ENCODE measurements around the gene ANKRD16.
"Not testable (repeated sequence)": the region's sequence is repeated elsewhere in the genome, so short reads cannot be mapped to it uniquely, and the experiment has no call there.

Gene ANKRD16

DNA sequence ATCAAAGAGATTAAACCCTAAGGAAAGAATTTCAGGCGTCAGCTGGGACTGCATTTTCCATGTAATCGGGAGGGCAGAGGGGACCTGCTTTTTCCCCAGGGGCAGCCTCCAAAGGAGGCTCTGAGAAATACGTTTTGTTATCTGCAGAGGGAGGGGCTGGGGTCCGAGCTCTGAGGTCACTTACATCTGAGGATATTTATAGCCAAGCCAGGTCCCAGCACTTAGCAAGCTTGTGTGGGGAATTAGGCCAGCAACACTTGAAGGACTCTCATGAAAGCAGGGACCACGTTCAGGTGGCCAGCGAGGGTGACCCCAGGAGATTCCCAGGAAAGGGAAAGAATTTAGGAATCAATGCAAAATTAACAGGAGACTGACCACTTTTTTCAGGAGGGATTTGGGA, 55.9 kb downstream of the ANKRD16 start:
- no peak for DNase-seq (ENCODE audit: low read depth)

GRCh38 chr10:5832946-5833345, 56.7 kb downstream of the ANKRD16 start:
- no peak for DNase-seq (ENCODE audit: low read depth)

- no peak for DNase-seq (ENCODE audit: low read depth)
These were observed 58.3 kb downstream of the ANKRD16 start for GRCh38 chr10:5831446-5831782.

- DNase-seq (ENCODE audit: low read depth) = no peak
These were observed 58.9 kb downstream of the ANKRD16 start for GRCh38 chr10:5830629-5831445.

DNA sequence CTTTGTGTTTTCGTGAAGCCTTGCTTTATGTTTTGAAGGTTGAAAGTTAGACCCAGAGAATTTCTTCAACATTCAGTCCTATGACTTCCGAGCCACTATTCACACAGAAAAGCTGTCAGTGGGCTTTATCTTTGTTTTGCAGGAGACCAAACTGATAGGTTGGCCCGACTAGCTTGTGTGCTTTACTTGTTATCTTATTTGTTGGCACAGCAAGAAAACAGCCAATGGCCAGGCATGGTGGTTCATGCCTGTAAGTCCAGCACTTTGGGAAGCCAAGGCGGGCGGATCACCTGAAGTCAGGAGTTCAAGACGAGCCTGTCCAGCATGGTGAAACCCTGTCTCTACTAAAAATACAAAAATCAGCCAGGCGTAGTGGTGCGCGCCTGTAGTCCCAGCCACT, 60.4 kb downstream of the ANKRD16 start:
- DNase-seq (ENCODE audit: low read depth) = no peak

DNA sequence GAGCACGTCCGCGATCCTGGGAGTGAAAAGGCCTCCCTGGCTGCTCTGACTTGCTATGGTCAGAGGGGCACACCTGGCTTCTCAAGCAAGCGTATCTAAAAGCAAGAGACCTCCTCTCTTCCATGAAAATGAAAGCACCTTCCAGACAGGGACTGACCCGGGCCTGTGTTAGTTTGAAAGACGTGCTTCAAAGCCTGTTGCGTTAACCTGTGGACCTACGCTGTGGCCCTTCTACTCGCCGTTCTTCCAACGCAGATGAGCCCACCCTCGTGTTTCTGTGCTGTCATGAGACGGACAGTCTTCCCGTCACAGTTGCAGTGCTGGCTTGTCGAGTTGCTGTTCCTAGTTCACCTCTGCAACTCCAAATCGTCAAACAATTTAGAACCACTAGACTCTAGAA, 61.0 kb downstream of the ANKRD16 start:
- DNase-seq (ENCODE audit: low read depth) = no peak

GRCh38 chr10:5827841-5828240, 61.9 kb downstream of the ANKRD16 start:
- no peak for DNase-seq (ENCODE audit: low read depth)

GRCh38 chr10:5826511-5826910, 63.2 kb downstream of the ANKRD16 start:
- not testable (repeated sequence) for DNase-seq (ENCODE audit: low read depth)

GRCh38 chr10:5818894-5819293, 70.8 kb downstream of the ANKRD16 start:
- DNase-seq (ENCODE audit: low read depth) = no peak

GRCh38 chr10:5818048-5818331, 71.7 kb downstream of the ANKRD16 start:
- no peak for DNase-seq (ENCODE audit: low read depth)

- no peak for DNase-seq (ENCODE audit: low read depth)
These were observed 72.2 kb downstream of the ANKRD16 start for GRCh38 chr10:5817322-5818047.

DNA sequence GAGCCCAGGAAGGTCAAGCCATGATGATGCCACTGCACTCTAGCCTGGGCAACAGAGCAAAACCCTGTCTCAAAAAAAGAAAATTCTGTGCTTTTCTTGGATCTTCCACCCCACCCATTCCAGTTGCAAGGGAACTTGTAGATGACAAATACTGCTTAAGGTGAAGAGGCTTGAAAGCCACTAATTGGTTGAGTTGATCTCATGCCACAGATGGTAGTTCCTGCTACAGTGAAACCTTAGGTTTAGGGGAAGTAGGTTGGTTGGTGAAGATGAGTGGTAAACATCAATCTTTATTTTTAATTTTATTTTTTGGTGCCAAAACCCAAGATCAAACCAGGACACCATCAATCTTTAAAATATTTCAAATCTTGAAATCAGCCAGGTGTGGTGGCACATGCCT, 73.5 kb downstream of the ANKRD16 start:
- DNase-seq (ENCODE audit: low read depth) = no peak

GRCh38 chr10:5814110-5815107, 75.3 kb downstream of the ANKRD16 start:
- DNase-seq (ENCODE audit: low read depth) = no peak

DNA sequence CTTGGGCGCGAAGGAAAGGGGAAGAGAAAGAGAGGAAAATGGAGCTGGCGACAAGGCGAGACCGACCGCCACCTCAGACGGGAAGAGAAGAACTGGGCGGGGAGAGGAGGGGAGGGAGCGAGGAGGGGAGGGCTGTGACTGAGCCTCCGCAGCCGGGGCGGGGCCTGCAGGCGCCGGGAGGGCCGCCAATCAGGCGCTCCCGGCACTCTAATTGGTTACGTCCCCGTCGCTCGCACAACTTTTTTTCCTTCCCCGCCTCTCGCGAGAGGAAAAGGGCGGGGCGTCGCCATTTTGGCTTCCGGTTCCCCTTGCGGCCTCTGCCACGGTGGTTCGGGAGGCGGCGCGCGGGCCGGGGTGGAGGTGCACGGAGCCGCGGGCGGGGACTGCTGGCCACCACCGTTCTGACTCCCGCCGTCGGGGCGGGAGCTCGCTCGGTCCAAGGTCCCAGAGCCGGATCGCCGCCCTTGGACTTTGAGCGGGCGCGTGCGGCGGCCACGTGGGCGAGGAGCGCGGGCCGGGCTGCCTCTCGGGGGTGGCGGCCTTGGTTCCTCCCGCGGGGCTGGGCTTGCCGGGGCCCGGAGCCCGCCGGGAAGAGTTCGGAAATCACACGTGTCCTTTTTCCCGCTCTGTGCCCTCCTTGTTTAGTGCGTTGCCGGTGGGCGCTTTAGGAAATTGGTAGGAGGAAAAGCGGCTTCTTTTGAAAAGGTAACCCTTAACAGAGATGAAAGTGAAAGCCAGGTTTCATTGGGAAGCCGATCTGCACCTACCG, 76.2 kb downstream of the ANKRD16 start, which contains the start of gene GDI2:
TSS of gene GDI2 (minus strand) at position 94 of the 769 bp plus-strand sequence. CDS start 176 bp downstream, outside the sequence.
- peak; percentile 76 for DNase-seq (ENCODE audit: low read depth)

GRCh38 chr10:5813091-5813340, 76.7 kb downstream of the ANKRD16 start:
- no peak for DNase-seq (ENCODE audit: low read depth)

DNA sequence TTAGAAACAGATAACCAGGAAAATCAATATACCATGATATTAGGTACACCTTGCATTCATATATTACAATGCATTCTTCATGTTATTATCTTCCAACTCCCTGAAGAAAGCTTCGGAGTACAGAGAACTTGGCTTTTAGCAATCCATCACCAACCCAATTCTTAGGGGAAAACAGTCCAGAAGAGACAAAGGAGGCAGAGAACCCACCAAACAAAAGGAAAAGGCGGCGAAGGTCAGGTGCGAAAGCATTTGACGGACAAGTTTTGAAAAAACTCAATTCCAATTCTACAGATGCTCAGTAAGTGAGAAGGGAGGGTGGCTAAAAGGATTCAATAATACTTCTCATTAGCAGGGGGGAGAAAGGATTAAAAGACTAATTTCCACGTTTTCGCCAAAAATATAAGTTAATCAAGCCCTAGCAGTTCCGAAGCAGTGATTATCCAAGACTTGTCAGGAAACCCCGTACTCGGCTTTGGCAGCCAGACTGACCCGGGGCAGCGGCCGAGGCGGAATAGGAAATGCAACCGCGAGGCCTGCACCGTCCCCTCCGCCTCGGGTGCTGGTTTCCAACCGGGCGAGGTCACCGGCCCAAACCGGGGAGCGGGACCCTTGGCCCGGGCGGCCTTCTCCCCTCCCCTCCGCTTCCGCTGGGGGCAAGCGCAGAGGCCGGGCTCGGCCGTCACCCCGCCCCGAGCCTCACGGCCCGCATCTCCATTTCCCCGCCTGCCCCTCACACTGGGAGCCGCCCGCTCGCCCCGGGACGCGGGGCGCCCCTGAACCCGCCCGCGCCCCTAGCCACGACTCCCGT, 77.2 kb downstream of the ANKRD16 start:
- no peak for DNase-seq (ENCODE audit: low read depth)

Measured in HS-27A (cell line).